ENCODE measurements around the gene TIMP3.
A peak's percentile ranks its signal among the peaks of the same experiment; 100 is the strongest.

TIMP3 gene

DNA sequence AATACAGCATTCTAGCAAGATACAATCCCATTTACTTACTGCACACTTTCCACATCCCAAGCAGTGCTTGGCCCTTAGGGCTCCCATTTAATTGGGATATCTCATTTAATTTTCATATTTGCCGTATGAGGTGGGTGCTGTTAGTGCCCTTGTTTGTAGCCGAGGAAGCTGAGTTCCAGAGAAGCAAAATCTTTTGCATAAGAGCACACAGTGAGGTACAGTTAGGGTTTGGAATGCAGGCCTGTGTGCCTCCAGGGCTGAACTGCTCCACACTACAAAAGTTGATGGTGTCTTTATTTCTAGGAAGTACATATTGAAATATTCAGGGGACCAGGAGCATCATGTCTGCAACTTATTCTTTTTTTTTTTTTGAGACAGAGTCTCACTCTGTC is 15.5 kb upstream of the TIMP3 start:
- no peak for ATAC-seq
- no peak for DNase-seq

DNA sequence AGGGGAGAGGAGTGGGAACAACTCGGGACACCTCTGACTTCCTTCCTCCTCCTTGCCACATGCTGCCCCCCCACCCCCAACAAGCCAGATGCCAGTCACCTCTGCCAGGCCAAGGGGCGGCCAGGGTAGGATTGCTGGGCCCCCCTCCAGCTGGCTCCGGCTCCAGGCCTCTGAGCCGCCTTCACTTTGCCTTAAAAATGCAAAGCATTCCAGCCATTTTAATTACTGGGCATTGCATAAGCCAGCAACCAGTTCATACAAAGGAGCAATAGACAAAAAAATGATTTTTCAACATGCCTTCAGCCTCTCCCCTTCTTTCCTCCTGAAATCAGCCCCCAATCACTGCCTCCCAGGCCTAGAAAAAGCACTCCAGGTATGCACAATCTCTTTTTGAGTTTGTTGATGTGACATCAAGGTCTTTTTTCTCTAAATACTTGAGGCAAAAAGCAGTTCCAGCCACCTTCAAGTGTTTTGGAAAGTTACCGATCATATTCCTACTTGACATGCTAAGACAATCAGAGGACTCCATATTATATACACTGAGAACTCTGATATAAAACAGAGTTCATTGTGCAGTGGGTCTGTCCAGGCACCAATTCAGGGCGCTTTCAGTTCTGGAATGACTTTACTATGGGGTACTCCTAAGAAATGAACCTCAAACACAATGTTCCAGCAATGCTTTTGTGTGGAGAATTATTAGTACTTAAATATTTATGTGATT is 12.4 kb upstream of the TIMP3 start:
- DNase-seq (no peak), ATAC-seq (no peak)

DNA sequence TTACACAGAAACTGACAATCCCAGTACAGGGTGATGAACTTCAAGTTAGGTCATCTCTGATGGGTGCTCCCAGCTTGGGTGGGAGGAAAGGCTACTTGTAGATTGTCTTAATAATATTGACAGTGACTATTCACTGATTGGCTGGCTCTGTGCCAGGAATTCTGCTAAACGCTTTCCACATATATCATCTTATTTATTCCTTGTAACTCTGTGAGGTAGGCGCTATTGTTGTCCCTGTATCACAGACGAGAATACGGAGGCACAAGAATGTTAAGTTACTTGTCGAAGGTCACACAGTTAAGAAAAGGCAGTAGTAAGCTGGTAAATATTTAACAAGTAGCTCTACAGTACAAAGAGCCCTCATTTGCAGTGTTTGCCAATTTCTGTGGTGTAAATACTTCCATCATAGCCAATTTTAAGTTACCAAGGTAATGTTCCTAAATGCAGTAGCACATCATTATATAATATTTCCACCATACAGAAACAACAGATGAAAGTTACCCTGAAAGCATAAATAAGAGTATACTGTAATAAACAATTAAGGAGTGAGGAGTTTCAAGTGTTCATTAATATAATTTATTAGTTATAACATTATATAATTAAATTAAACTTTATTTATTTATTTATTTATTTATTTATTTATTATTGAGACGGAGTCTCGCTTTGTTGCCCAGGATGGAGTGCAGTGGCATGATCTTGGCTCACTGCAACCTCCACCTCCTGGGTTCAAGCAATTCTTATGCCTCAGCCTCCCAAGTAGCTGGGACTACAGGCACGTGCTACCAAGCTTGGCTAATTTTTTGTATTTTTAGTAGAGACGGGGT is 11.5 kb upstream of the TIMP3 start:
- no peak for ATAC-seq

DNA sequence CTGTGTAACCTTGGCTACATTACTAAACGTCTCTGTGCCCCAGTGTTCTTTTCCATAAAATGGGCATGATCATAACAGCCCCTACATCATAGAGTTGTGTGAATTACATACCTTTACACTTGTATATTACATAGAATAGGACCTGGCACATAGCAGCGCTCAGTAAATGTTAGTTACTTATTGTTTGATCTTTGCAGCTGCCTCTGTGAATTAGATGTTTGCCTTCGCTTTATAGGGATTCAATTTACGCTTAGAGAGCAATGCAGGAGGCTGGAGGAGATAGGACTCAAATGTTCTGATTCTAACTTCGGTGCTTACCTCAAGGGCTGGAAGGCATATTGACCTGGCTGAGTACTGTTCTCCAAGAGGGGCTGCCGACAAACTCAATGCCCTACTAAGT is 10.4 kb upstream of the TIMP3 start:
- DNase-seq = no peak
- no peak for ATAC-seq

More for the DNA sequence above, 11.5 kb upstream of the TIMP3 start:
- no peak for DNase-seq

DNA sequence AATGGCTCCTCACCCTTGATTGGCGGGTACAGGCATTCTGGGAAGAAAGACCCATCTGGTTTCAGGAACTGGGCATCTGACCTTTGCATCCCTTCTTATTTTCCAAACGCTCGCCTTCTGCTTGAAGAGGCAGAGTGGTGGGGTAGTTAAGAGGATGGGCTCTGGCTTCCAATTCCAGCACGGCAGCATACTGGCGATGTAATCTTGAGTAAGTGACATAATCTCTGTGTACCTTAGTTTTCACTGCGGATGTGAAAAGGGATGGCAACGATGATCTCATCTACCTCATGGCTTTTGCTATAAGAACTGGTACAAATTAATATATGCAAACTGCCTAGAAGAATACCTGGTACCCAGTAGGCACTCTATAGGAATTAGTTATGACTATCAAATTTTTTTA is 10.0 kb upstream of the TIMP3 start:
- no peak for ATAC-seq
- DNase-seq = no peak

DNA sequence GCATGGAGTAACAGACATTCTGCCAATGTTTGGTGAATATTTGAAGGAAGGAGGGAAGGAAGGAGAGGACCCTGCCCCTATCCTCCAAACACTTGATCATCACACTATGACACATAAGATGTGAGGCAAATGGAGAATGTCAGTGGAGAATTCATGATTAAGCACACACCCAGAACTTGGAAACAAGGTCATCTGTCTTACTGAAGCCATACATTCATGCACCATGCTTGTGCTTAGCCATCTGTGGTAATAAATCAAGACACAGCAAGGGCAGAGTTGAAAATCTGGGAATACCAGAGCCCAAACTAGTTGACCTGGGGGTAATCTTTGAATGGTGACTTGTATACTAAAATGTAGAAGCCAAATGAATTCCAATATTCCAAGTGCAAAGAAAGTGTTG is 7.9 kb upstream of the TIMP3 start:
- ATAC-seq (no peak), DNase-seq (no peak)

DNA sequence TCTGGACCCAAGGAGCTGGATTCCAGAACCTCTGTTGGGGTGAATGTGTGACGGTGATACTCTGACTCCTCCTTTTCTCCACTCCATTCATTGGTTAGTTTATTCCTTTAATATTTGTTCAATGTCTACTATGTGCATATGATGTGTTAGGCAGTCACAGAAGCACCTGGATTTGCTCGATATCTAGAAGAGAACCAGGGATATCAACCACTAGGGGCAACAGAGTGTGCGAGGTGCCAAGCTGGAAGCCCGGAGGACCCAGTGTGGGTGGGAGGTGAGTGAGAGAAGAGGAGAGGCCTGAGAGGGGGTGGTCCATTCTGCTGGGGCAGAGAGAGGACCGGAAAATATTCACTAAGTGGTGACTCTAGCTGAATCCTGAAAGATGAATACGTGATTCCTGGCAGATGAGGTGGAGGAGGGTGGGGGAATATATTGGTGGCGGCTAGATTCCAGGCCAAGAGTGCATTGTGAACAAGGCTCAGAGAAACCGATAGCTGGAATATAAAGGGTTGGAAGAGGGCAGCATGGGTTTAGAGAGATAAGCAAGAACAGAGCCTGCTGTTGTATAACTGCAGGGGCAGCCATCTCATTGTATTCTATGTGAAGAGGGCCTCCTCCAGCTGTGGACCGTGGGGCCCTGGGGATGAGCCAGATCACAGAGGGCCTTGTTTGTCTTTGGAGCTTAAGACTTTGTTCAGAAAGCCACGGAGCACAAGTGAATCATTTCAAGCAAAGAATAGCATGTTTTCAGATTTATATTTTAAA is 6.9 kb upstream of the TIMP3 start:
- ATAC-seq = no peak
- DNase-seq = no peak

DNA sequence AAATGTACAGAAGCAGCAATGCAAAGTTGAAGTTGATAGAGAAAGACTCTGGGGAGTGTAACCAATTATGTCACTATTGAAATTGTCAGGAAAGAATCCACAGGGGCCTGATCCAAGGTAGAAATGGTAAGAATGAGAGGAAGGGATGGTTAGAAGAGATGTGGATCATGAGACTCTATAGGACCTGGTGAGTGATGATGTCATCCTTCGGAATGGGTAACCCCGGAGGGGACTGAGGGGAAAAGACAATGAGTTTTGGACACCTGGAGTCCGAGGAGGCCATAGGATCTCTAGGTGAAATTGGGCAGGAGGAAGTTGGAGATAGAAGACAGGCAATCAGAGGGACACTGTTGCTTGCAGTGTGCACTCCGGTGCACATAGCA is 6.3 kb upstream of the TIMP3 start:
- ATAC-seq (no peak), DNase-seq (no peak)

DNA sequence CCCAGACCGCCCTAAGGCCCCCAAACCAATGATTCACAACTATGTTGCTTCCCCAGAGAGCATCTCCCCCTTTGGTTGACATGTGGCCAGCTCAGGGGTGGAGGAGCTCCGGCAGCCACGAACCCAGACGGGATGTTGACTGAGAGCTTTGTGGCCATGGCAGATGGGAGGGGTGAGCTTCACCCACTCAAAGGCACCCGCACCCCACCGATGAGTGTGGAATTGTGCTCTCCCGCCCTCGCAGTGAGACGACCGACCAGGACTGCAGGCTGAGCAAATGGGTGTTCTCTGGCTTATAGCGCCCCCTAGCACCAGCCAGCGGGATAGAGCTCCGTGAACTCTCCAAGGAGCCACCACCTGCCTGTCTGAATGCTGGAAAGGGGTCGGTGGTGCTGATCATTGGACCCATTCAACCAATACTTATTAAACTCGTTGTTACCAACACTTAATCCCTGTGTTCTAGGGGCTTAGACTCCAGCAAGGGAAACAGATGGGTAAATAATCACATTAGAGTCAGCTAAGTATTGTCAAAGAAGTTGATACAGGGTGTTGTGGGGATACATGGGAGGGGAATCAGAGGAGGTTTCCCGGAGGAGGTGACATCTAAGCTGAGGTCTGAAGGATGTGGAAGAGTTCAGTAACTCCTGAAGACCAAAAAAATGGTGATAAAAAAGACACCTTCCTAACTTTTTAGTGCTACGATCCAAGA is 4.5 kb upstream of the TIMP3 start:
- ATAC-seq (peak; percentile 79), DNase-seq (peak; percentile 67)

DNA sequence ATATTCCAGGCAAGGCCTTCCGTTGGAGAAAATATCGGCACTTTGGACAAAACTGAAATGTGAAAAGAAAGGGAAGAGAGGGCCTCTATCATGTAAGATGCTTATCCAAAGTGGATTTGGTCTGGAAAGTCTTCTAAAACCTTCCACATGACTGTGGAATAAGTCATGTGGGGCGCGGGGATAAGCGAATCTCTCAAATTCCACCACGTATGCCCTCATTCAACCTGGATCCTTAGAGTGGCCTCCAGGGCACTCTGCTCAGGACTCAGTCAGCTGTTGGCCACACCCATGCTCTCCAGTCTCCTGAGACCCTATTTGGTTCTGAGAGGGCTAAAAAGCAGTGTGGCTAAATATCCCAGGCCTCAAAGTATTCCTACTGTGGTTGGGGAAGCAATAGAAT is 2.0 kb upstream of the TIMP3 start:
- DNase-seq (no peak), ATAC-seq (no peak)

DNA sequence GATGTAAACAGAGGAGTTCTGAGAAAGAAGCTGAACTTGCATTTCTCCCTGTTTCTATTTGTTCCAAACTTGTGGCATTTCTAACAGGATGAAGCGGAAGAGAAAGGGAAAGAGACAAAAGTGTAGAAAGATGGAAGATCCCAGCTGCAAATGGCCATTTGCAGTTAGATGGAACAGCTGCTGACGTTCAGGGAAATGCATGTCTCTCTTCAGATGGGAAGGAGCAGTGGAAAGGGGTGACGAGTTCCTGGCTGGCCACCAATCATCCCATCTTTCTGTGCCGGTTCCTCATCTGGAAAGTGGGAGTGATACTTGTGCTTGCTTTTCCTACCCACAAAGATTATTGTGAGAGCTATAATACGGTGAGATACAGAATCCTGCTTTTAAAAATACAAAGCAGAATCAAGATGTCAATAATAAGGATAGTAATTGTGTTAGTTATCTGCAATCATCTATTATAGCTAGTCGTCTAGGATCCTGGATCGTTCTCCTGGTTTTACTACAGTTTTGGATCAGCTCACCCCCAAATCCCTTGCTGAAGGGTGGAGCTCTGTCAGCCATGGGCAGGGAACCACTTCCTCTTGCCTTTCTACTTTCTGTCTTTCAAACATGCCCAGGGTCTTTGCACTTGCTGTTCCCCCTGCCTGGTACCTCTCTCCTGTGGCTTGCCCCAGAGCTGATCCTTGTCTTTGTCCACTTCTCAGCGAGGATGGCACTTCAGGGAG is 1.2 kb upstream of the TIMP3 start:
- ATAC-seq (no peak), DNase-seq (no peak)

DNA sequence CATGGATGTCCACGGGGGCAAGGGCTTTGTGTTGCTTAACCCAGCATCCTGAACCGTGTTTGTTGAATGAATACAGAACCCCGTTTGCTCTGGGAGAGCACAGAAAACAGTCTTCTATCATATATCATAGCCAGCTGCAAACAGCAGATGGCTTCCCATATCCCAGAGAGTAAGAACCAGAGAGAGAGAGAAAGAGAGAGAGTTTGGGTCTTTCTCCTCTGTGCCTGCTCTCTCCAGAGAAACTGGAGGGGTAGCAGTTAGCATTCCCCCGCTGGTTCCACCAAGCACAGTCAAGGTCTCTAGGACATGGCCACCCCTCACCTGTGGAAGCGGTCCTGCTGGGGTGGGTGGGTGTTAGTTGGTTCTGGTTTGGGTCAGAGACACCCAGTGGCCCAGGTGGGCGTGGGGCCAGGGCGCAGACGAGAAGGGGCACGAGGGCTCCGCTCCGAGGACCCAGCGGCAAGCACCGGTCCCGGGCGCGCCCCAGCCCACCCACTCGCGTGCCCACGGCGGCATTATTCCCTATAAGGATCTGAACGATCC is 440 bp upstream of the TIMP3 start:
- ATAC-seq = no peak
- DNase-seq = no peak

DNA sequence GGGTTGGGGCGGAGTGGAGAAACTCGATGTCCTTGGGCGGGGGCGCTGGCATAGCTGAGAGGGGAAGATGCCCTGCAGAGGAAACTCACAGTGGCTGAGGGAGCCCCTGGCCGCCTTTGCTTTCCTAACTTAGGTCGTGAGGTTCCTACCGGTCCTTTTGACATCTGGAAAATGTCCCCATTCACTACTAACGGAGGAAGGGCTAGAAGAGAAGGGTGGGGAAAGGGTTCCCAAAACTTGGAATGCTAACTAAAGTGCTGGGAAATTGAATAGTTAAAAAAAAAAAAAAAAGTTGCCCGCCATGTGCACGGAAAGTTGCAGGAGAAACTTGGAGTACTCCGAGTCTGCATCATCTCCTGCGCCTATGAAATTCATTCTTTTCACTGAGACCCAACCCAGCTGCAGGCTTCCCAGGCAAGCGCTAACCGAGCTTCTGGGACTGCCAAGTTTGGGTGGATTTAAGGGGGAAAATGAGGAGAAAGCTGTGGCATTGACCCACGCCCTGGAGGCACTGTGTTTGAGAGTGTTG is 796 bp downstream of the TIMP3 start:
- ATAC-seq (no peak), DNase-seq (no peak)

DNA sequence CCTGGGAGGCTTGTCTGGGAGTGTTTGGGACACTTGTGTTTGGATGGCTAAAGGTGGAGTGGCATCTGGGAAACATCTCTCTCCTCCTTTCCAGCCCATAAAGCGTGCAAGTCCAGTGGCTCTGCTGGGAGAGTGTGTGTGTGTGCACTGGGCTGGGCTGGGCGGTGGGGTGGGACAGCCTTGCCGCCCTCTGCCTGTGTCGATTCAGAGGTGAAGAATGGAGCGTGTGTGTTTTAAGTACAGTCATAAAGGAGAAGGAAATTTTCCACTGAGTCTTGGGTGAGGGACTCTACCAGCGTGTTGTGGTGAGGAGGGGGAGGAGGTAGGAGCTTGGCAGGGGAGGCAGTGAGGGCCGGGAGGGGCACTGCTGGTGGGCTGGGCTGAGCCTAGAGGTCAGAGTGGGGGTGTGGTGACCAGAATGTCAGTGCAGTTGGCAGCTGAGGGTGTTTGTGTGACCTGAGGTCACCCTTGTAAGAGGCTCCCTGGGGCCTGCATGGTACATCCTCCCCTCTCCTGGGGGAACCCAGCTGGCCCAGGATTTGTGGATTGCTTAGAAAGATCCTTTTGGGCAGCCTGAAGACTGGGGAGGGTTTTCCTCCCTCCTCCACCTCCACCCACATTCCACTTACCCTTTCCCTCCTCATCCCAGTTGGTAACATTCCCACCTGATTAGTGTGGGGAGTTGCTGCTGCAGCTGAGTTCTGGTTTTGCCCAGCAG is 1.7 kb downstream of the TIMP3 start:
- DNase-seq (no peak), ATAC-seq (peak; percentile 25)

DNA sequence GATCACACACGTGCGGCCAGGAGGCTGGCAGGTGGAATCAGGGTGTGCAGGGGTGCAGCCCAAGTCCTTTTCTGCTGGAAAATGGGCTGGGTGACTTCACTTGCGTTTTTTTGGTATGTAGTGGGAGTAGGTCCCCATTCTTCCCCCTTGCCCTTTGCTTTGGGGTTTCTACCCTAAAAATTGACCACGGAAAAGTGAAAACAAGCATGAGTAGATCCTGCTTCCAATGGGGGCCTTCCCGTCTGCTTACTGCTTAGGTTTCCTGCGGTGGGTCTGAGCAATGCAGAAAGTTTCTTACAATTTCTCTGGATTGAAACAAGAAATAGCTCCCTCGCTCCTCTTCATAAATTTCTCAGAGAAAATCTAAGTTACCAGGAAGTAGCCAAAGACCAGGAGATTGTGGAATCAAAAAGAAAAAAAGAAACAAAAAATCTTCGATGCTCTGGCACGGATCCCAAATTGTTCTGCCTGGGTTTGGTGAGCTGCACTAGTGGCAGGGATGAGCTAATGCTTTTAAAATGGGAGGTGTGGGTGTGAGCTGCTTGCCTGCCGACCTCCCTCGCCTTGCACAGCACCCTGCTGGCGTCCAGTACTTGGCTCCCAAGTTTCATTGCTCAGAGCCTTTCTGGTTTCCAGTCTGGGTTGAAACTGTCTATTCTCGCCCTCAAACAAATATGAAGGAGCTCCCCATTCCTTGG is 2.4 kb downstream of the TIMP3 start:
- DNase-seq (no peak), ATAC-seq (no peak)

DNA sequence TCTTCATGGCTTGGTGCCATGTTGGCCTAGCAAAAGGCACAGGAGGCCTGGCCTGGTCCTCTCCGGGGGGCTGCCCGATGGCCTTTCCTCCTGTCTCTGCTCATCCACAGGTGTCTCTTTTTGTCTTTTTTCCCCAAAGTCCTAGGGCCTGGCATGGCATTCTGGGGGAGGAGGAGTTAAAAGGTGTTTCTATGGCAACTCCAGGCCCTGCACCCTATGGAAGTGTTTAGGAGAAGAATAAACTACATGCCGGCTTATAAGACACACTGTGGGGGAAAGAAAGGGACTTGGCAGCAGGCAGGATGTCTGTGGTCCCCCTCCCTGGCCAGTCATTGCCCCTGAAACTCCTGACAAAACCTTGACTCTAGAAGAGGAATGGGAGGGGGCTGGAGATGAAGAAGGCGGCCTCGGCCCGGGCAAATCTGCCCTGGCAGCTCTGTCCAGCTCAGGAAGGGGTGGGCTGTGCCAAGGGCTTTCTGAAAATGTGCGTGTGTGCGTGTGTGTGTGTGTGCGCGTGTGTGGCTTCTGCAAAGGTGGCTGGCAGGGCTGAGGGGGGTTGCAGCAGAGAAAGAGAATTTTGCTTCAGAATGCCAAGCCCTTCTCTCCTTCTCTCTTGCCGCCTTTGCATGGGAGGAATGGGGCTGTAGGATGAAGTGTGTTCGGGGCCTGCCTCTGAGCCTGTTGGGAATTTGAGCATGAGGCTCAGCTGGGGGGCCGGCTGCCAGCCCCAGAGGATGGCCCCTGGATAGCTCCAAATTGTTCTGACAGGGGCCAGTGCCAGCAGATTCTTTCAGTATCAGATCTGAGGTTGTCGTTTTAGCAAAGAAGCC is 3.2 kb downstream of the TIMP3 start:
- ATAC-seq = no peak
- DNase-seq = no peak

DNA sequence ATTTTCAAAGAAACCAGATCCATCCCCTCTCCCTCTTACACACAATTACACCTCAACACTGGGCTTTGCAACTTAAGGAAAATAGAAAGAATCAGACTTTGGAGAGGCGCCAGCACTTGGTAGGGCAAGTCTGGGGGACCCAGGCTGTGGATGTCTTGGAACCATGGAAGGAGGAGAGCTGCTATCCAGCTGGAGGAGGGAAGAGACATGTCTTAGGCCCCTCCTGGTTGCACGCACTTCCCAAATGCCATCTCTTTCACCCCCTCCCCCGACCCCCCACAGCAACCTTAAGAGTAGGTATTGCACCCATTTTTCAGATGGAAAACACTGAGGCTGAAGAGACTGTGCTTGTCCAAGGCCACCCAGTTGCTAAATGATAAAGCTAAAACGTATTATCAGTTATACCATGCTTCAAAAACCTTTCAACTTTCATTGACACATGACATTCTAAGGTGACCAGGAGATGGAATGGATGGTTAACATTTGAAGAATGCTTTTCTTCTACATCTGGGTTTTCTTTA is 3.9 kb downstream of the TIMP3 start:
- ATAC-seq = no peak
- DNase-seq = no peak

DNA sequence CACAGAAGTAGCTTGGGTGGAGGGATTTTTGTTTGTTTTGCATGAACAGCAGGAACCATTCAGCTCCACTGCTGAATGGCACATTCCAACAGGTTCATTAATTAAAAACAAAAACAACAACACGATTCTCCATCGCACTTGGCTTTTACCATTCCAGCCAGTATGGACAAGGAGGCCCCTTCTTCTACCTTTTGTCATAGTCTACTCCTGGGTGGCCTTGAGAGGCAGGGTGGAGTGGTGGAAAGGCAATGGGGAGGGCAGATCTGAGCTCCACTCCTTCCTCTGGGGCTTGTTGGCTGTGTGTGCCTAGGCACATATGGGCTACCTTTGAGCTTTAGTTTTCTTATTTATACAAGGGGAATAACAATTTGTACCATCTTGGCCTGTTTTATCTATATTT is 4.8 kb downstream of the TIMP3 start:
- ATAC-seq (no peak), DNase-seq (no peak)

DNA sequence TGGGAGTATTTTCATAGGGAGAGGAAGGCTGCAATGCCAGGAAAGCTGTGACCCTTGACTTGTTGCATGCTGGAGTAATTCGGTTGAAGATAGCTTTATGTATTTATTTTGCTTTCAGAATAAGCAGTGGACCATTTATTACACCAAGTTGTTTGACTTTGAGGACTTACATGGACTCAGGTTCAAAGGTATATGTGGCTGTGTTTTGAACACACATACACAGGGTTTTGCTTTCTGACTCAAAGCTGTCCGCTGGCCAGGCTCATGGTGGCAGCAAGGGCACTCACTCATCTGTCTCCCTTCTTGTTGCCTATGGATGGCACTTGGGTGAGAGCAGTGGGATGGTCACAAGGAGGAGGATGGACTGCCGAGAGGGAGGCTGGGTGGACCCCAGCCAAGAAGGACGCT is 6.5 kb downstream of the TIMP3 start:
- ATAC-seq (no peak), DNase-seq (no peak)
